PC-3 (cell line): Measurements from ENCODE around the gene IFITM5.
"Not testable (repeated sequence)": the region's sequence is repeated elsewhere in the genome, so short reads cannot be mapped to it uniquely, and the experiment has no call there.

Experiments used
- CTCF ChIP-seq: fragments of 300-600 bp; sonication (generic); conservative IDR thresholded peaks from 2 replicates; pipeline ENCODE4 v1.5.1; 2017; ENCODE audit warnings: antibody characterized with exemption, low read depth, mild to moderate bottlenecking, low read length
- EZH2 ChIP-seq: fragments of 300-600 bp; sonication (generic); IDR thresholded peaks from one replicate; pipeline ENCODE4 v1.6.1; 2017; ENCODE audit warnings: antibody characterized with exemption, mild to moderate bottlenecking, low read length; ENCODE audit not compliant: unreplicated experiment
- EZH2phosphoT487 ChIP-seq: fragments of 300-600 bp; sonication (generic); IDR thresholded peaks from 2 replicates; pipeline ENCODE4 v1.6.1; 2018; ENCODE audit warnings: mild to moderate bottlenecking, antibody characterized with exemption, low read length, borderline replicate concordance

DNA sequence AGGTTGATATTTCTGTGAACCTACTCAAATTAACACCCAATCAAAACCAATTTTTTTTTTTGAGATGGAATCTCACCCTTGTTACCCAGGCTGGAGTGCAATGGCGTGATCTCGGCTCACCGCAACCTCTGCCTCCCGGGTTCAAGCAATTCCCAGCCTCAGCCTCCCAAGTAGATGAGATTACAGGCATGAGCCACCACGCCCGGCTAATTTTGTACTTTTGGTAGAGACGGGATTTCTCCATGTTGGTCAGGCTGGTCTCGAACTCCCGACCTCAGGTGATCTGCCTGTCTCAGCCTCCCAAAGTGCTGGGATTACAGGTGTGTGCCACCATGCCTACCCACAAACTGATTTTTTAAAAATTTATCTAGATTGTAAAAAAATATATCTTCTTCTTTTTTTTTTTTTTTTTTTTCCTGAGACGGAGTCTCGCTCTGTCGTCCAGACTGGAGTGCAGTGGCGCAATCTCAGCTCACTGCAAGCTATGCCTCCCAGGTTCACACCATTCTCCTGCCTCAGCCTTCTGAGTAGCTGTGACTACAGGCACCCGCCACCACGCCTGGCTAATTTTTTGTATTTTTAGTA is 29.3 kb upstream of the IFITM5 start:
- TF ChIP-seq EZH2, CTCF, EZH2phosphoT487: not testable (repeated sequence)
